ENCODE results near the gene CCDC146.

- no peak for TF ChIP-seq CTCF (IDR thresholded peaks at IDR 0.05; ENCODE audit: low read depth, low read length)
- TF ChIP-seq POLR2A (IDR thresholded peaks at IDR 0.05; ENCODE audit: extremely low read depth, insufficient read length): no peak
- peak; percentile 58 for TF ChIP-seq MAX (IDR thresholded peaks at IDR 0.05; ENCODE audit: low read depth, low read length)
- TF ChIP-seq MYC (IDR thresholded peaks at IDR 0.05; ENCODE audit: low read depth, low read length): peak; percentile 64; the same call in 1 of the 2 replicates
Observed at GRCh38 chr7:77330169-77330882, 207.9 kb downstream of the CCDC146 start.
